A673 (cell line): ENCODE measurements around the gene MOB2. TPM values are rescaled to one million over a fixed set of nuclear protein-coding genes. Genes with fewer than 3 reads are reported as not detected.

ENCODE experiments used
- BruUV-seq: library from RNA; stranded (reverse); fragments of 400-500 nt; replicated peaks from 2 replicates; lab custom pipeline; 2021; lab: Mats Ljungman, UMichigan
- CTCF ChIA-PET: fragments of 300-600 bp; sonication (Branson Sonifier 250); formaldehyde crosslinking; loops from one replicate; lab custom pipeline; 2022; ENCODE audit warnings: antibody characterized with exemption; lab: Charles Lee
- POLR2A ChIA-PET: fragments of 300-600 bp; sonication (Branson Sonifier 250); formaldehyde crosslinking; loops from one replicate; lab custom pipeline; 2022; ENCODE audit warnings: antibody characterized with exemption; ENCODE audit not compliant: low non-redundant PET; lab: Charles Lee
- DNase-seq: peaks from one replicate; pipeline ENCODE4 v3.0.0-alpha.2; 2015; ENCODE audit warnings: low spot score
- H3K27ac ChIP-seq: fragments of 200-600 bp; sonication (generic); 2 replicates; pipeline ENCODE4 v1.5.1; 2016; ENCODE audit warnings: mixed run types, low read depth, mild to moderate bottlenecking, mixed read lengths, antibody characterized with exemption, low read length; ENCODE audit not compliant: poor library complexity, severe bottlenecking
- H3K27me3 ChIP-seq: fragments of 200-600 bp; sonication (generic); replicated peaks from 2 replicates; pipeline ENCODE4 v1.6.1; 2017; ENCODE audit warnings: mixed run types, low read depth, mild to moderate bottlenecking, mixed read lengths, antibody characterized with exemption, low read length; ENCODE audit not compliant: insufficient read depth, poor library complexity
- H3K36me3 ChIP-seq: fragments of 200-600 bp; sonication (generic); 2 replicates; pipeline ENCODE4 v1.6.1; 2016; ENCODE audit warnings: mixed run types, mild to moderate bottlenecking, mixed read lengths, antibody characterized with exemption, low read length; ENCODE audit not compliant: insufficient read depth, poor library complexity, severe bottlenecking
- H3K4me1 ChIP-seq: fragments of 200-600 bp; sonication (generic); 2 replicates; pipeline ENCODE4 v1.6.1; 2017; ENCODE audit warnings: mixed run types, mild to moderate bottlenecking, mixed read lengths, antibody characterized with exemption, low read length; ENCODE audit not compliant: insufficient read depth, poor library complexity, severe bottlenecking
- H3K4me3 ChIP-seq: fragments of 200-600 bp; sonication (generic); 2 replicates; pipeline ENCODE4 v1.5.1; 2016; ENCODE audit warnings: low read depth, mixed run types, mild to moderate bottlenecking, mixed read lengths, low read length; ENCODE audit not compliant: poor library complexity, severe bottlenecking
- H3K9me3 ChIP-seq: fragments of 200-600 bp; sonication (generic); 2 replicates; pipeline ENCODE4 v1.6.1; 2016; ENCODE audit warnings: mixed run types, low read depth, mild to moderate bottlenecking, mixed read lengths, antibody characterized with exemption, low read length; ENCODE audit not compliant: poor library complexity, severe bottlenecking
- EZH2 ChIP-seq: fragments of 200-600 bp; sonication (generic); IDR thresholded peaks from 2 replicates; pipeline ENCODE4 v1.6.1; 2017; ENCODE audit warnings: borderline replicate concordance, low read depth, mild to moderate bottlenecking, mixed read lengths, antibody characterized with exemption, low read length; ENCODE audit not compliant: poor library complexity, severe bottlenecking
- intact Hi-C: fragments of 100-400 bp; cut with micrococcal nuclease; formaldehyde crosslinking; loops from one replicate; pipeline ENCODE4 v1.10.0; 2022; ENCODE audit not compliant: unreplicated experiment
- total RNA-seq: library from RNA; stranded (reverse); gene quantifications from 2 replicates; pipeline ENCODE4 v1.2.3, GENCODE V29; 2021
- TF ChIP-seq, protein P1 (sequence below): fragments of 300-800, 200-600 bp; sonication (generic); conservative IDR thresholded peaks from 2 replicates; pipeline ENCODE4 v1.5.1; 2017; ENCODE audit warnings: low read depth, mild to moderate bottlenecking, antibody characterized with exemption, low read length, moderate library complexity, mixed read lengths

MOB2 gene
- total RNA-seq, 1 experiment from 2014 or later, result 14.7 TPM

DNA sequence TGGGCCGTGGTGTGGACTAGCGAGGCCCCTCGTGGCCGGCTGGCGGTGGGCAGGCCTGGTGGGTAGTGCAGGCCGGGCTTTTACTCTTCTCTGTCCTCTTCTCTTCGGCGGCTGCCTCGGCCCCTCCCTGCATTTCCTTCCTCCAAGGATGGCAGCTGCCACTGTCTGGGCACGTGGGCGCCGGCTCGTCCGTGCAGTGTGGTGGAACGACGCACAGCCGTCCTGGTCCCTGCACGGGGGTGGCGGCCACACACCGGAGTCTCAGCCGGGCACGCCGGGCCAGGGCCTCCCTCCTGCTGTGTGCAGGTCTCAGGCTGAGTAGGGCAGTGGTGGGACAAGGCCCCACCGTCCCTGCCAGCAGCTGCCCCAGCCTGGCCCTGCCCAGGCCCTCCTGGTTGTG is 37.7 kb downstream of the MOB2 start:
- no TSS peak for BruUV-seq
- CTCF ChIA-PET, result no interaction called here
- no peak overlapping the region for H3K4me3 ChIP-seq

GRCh38 chr11:1447845-1448825 is 38.4 kb downstream of the MOB2 start:
- Histone ChIP-seq H3K36me3 (no peaks in the 10 kb centered on the region), H3K27ac (no peak overlapping the region), H3K4me3 (no peak overlapping the region), H3K27me3 (no peaks in the 10 kb centered on the region), H3K4me1 (no peaks in the 10 kb centered on the region), H3K9me3 (no peaks in the 10 kb centered on the region)
- DNase-seq, result no peak
- CTCF ChIA-PET, result no interaction called here
- no TSS peak for BruUV-seq
- no peak for TF ChIP-seq EZH2
- TF ChIP-seq, protein P1, sequence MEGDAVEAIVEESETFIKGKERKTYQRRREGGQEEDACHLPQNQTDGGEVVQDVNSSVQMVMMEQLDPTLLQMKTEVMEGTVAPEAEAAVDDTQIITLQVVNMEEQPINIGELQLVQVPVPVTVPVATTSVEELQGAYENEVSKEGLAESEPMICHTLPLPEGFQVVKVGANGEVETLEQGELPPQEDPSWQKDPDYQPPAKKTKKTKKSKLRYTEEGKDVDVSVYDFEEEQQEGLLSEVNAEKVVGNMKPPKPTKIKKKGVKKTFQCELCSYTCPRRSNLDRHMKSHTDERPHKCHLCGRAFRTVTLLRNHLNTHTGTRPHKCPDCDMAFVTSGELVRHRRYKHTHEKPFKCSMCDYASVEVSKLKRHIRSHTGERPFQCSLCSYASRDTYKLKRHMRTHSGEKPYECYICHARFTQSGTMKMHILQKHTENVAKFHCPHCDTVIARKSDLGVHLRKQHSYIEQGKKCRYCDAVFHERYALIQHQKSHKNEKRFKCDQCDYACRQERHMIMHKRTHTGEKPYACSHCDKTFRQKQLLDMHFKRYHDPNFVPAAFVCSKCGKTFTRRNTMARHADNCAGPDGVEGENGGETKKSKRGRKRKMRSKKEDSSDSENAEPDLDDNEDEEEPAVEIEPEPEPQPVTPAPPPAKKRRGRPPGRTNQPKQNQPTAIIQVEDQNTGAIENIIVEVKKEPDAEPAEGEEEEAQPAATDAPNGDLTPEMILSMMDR, result no peak
- POLR2A ChIA-PET, result no interaction called here
- intact Hi-C loops, result no loop called here

More for the DNA sequence above, 37.7 kb downstream of the MOB2 start:
- H3K27me3 ChIP-seq, result no peaks in the 10 kb centered on the region
- intact Hi-C loops, result no loop called here
- H3K4me1 ChIP-seq, result no peaks in the 10 kb centered on the region
- no peak overlapping the region for H3K27ac ChIP-seq
- H3K9me3 ChIP-seq, result no peaks in the 10 kb centered on the region
- DNase-seq, result no peak
- POLR2A ChIA-PET, result no interaction called here
- H3K36me3 ChIP-seq, result no peaks in the 10 kb centered on the region
- no peak for TF ChIP-seq EZH2
- TF ChIP-seq, protein P1, result no peak

DNA sequence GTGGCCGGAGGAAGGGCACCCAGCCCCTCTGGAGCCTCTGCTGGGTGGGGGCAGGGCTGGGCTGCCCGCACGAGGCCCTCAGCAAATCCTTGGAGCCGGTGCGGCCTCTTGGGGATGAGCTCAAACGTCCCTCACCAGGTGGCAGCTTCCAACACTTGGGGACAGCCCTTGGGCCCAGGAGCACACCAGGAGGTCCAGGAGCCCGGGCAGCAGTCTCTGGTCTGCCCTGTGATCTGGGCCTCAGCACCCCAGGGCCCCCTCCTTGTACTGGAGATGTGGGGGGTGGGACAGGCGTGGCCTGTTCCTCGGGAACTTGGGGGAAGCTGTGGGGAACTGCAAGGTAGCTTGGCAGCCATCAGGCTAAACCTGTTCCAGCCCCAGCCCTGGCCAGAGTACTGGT is 40.0 kb downstream of the MOB2 start:
- DNase-seq, result no peak
- Histone ChIP-seq H3K9me3 (no peaks in the 10 kb centered on the region), H3K36me3 (no peaks in the 10 kb centered on the region), H3K4me3 (no peak overlapping the region), H3K27me3 (no peaks in the 10 kb centered on the region), H3K4me1 (no peaks in the 10 kb centered on the region), H3K27ac (no peak overlapping the region)
- CTCF ChIA-PET, result no interaction called here
- intact Hi-C loops, result no loop called here
- TF ChIP-seq, protein P1, result no peak
- no peak for TF ChIP-seq EZH2
- POLR2A ChIA-PET, result no interaction called here
- BruUV-seq, result no TSS peak
